ENCODE data around the gene PRKCE.

Gene PRKCE

DNA sequence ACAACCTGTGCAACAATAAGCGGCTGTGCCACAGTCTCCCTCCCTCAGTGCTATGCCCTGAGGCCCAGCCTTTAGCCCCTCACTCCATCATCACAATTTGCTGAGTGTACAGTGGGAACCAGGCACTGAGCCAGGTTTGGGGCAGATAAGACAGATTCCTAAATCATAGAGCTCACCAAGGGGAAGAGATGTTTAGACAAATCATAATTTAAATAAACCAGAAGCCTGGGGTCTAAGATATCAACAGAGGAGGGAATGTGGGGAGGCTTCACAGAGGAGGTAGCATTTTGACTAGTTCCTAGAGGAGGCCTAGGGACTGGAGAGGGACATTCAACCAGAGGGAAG, 506.5 kb downstream of the PRKCE start:
- TF ChIP-seq CTCF (IDR thresholded peaks at IDR 0.05; ENCODE audit: low read depth, low read length): no peak
- no peak for DNase-seq (ENCODE audit: extremely low read depth, low read depth)

DNA sequence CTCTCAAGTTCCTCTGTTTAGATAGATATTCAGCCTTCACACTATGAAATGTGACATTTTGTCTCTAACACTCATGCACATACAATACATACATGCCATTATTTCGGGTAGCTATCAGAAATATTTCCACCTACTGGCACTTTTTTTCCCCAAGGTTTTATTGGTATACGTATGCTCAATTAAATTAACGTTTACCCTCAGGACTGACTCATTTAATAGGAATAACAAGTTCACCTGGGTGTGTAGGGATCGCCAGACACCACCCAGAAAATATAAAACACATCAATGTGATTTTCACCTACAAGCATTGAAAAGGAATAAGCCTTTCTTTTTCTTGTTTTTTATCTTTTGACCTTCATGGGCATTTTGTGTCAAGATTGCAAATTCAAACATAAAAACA, 507.2 kb downstream of the PRKCE start:
- DNase-seq (ENCODE audit: extremely low read depth, low read depth): no peak

GRCh38 chr2:46160326-46160725, 508.9 kb downstream of the PRKCE start:
- TF ChIP-seq CTCF (IDR thresholded peaks at IDR 0.05; ENCODE audit: low read depth, low read length): no peak

More for the DNA sequence above, 507.2 kb downstream of the PRKCE start:
- no peak for TF ChIP-seq CTCF (IDR thresholded peaks at IDR 0.05; ENCODE audit: low read depth, low read length)

GRCh38 chr2:46161315-46161714, 509.8 kb downstream of the PRKCE start:
- no peak for TF ChIP-seq CTCF (IDR thresholded peaks at IDR 0.05; ENCODE audit: low read depth, low read length)
- no peak for DNase-seq (ENCODE audit: extremely low read depth, low read depth)

More at GRCh38 chr2:46160326-46160725, 508.9 kb downstream of the PRKCE start:
- DNase-seq (ENCODE audit: extremely low read depth, low read depth): no peak

DNA sequence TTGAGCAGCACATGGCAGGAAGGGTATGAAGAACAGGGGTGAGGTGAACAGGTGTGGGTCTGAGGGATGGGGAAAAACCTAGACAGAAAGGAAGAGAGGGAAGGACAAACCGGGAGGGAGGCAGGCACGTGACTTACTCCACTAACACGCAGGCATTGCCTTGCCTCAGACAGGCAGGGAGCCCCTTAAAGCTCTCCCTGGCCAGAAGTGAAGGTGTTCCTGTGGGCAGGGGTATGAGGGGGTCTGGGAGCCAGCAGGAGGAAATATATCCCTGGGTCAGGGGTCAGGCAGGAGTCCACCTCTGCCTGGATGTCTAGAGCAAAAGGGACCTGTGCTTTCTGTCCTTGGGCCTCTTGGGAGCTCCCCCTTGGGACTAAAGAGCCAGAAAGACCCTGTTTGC, 510.4 kb downstream of the PRKCE start:
- no peak for DNase-seq (ENCODE audit: extremely low read depth, low read depth)
- no peak for TF ChIP-seq CTCF (IDR thresholded peaks at IDR 0.05; ENCODE audit: low read depth, low read length)

DNA sequence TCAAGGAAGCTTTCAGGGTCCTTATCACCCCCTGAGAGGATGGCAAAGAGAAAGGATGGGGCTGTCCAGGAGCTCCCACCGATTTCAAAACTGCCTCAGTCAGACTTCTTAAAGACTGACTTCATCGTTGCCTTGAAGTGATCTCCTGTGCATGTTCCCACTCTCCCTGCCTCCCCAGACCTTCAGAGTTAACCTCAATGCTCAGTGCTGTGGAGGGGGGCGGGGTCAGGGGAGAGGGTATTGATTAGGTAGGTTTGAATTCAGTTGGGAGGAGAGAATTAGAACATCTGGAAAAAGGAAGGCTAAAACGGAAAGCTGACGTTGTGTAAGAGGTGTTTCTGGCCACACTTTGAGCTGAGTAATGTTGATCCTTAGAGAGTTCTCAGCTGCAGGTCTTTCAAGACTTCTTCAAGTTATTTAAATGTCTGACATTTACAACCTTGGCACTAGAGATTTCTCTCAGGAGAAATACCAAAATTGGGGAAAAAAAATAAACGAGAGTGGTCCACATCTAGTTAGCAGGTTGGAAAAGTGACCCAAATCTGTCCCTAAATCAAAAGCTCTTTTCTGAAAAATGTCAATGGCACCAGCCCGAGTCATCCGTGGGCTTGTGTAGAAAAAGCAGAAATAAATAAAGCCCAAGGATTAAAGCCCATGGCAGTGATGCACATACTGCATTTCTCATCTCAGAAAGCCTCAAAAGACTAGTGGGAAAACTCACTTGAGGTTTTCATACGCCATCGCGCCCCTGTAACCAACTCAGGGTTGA, 511.0 kb downstream of the PRKCE start:
- no peak for DNase-seq (ENCODE audit: extremely low read depth, low read depth)
- TF ChIP-seq CTCF (IDR thresholded peaks at IDR 0.05; ENCODE audit: low read depth, low read length): no peak

DNA sequence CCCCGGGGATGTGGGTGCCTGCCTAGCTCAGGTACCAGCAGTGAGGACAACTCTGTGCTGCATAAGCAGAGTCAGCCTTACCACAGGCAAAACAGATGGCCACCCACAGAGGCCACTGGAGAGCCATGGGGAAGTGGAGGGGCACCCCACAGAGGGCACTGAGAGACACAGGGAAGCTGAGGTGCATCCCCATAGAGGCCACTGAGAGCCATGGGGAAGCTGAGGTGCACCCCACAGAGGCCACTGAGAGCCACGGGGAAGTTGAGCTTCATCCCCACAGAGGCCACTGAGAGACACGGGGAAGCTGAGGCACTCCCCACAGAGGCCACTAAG, 511.6 kb downstream of the PRKCE start:
- no peak for DNase-seq (ENCODE audit: extremely low read depth, low read depth)
- TF ChIP-seq CTCF (IDR thresholded peaks at IDR 0.05; ENCODE audit: low read depth, low read length): no peak

Data from AG09319 (cell line).